Measurements from ENCODE around the gene NAT9.

NAT9 gene

DNA sequence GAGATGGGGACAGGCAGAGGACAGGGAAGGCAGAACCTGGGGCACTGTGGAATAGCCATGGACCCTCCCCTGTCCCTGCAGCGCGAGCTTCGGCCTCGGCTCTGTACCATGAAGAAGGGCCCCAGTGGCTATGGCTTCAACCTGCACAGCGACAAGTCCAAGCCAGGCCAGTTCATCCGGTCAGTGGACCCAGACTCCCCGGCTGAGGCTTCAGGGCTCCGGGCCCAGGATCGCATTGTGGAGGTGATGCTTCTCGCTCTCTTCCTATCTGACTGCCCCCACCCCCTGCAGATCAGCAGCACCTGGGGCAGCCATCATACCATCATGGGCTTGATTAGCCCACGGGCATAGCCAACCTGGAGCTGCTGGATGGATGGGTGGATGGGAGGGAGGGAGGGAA is 14.2 kb downstream of the NAT9 start:
- DNase-seq (ENCODE audit: low spot score): no peak
- H3K27ac ChIP-seq: peak overlapping the region; percentile 100
- TF ChIP-seq, protein P1, sequence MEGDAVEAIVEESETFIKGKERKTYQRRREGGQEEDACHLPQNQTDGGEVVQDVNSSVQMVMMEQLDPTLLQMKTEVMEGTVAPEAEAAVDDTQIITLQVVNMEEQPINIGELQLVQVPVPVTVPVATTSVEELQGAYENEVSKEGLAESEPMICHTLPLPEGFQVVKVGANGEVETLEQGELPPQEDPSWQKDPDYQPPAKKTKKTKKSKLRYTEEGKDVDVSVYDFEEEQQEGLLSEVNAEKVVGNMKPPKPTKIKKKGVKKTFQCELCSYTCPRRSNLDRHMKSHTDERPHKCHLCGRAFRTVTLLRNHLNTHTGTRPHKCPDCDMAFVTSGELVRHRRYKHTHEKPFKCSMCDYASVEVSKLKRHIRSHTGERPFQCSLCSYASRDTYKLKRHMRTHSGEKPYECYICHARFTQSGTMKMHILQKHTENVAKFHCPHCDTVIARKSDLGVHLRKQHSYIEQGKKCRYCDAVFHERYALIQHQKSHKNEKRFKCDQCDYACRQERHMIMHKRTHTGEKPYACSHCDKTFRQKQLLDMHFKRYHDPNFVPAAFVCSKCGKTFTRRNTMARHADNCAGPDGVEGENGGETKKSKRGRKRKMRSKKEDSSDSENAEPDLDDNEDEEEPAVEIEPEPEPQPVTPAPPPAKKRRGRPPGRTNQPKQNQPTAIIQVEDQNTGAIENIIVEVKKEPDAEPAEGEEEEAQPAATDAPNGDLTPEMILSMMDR (conservative IDR thresholded peaks at IDR 0.05; ENCODE audit: low read depth): no peak
- ChIA-PET POLR2A (ENCODE audit: low non-redundant PET) (no interaction called here), CTCF (interaction anchor here (1.5 to 5.5 kb wide), 2 partner anchors 9 to 16 kb away, joined by 3 to 36 read pairs; no protein-coding TSS in a partner anchor)

DNA sequence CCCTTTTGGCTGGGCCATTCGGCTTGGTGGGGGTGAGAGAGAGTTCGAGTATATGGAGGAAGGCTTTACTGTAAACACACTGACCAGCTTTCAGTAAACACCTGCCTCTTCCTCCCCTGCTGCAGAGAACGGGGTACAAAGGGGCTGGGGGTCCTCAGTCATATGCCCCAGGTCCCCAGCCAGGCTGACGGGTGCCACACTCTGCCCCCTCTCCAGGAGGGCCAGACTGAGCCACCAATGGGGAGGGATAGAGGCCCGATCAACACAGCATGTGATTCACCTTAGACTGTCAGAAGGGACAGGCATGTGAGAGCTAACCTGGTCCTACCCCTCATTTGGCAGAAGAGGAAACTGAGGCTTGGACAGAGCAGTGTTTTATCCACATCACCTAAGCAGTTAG is 14.7 kb downstream of the NAT9 start:
- ChIA-PET POLR2A (ENCODE audit: low non-redundant PET) (interaction anchor here (2.2 kb wide), 1 partner anchor 12 kb away, joined by 8 read pairs; no protein-coding TSS in a partner anchor), CTCF (interaction anchor here (1.5 to 5.5 kb wide), 2 partner anchors 10 to 16 kb away, joined by 3 to 36 read pairs; no protein-coding TSS in a partner anchor)
- peak overlapping the region; percentile 100 for H3K27ac ChIP-seq
- TF ChIP-seq, protein P1 (conservative IDR thresholded peaks at IDR 0.05; ENCODE audit: low read depth): no peak
- DNase-seq (ENCODE audit: low spot score): no peak

DNA sequence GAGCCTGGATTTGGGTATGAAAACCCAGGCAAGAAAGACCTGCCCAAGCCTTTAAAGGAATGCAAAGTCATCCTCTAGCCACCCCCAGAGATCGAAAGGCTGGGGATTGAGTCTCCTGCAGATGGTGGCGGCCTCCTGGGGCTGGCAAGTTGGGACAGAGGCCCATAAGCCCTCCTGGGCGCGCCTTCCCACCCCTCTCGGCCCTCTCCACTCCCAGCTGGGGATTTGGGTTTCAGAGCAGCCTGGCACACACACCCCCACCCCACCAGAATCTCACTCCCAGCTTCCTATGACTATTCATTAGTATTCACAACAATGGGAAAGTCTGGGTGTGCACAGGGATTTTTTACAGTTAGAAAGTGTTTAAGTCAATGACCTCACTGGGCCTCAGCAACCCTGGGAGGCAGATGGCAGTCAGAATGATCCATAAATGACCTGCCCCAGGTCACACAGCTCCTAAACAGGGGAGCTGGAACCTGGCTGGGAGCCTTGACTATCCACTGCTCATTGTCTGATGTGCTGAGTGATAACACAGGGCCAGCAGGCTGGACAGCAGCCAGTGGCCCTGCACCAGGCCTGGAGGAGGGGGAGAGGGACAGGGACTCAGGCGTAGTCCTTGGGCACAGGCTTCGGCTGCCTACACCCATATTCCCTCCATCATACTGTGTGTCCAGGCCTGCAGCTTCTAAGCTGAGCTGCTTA is 15.6 kb downstream of the NAT9 start:
- TF ChIP-seq, protein P1 (conservative IDR thresholded peaks at IDR 0.05; ENCODE audit: low read depth): no peak
- CTCF ChIA-PET: interaction anchor here (1.2 to 5.5 kb wide), 5 partner anchors 10 to 304 kb away, joined by 3 to 41 read pairs (median 15); no protein-coding TSS in a partner anchor
- H3K27ac ChIP-seq: peak overlapping the region; percentile 100
- DNase-seq (ENCODE audit: low spot score): peak; percentile 74
- POLR2A ChIA-PET (ENCODE audit: low non-redundant PET): interaction anchor here (1.4 to 2.2 kb wide), 3 partner anchors 9 to 16 kb away, joined by 5 to 17 read pairs (median 8); partner anchors contain the start of gene NAT9

DNA sequence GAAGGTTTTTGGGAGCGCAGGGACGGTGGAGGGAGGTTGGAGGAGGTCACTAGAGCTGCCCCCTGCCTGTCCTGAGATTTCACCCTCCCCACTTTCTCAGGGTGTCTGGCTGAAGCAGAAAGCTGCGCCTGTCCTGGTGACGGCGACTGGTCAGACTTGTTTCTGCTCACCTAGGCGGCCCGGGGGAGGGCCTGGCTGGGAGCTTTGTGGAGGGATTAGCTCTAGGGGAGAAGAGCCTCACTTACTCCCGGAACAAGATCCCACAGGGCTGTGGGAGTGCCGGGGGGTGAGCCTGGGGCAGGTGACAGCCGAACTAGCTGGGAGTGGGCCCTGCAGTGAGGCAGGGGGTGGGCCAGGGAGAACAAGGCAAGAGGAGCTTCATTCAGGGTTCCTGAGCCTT is 16.2 kb downstream of the NAT9 start:
- CTCF ChIA-PET: interaction anchor here (1.2 to 5.5 kb wide), 5 partner anchors 10 to 303 kb away, joined by 3 to 41 read pairs (median 15); no protein-coding TSS in a partner anchor
- peak overlapping the region; percentile 100 for H3K27ac ChIP-seq
- POLR2A ChIA-PET (ENCODE audit: low non-redundant PET): interaction anchor here (1.1 to 2.2 kb wide), 4 partner anchors 9 to 16 kb away, joined by 3 to 17 read pairs (median 6); partner anchors contain the start of genes NAT9 and NHERF1
- peak; percentile 66 for DNase-seq (ENCODE audit: low spot score)
- TF ChIP-seq, protein P1 (conservative IDR thresholded peaks at IDR 0.05; ENCODE audit: low read depth): no peak

DNA sequence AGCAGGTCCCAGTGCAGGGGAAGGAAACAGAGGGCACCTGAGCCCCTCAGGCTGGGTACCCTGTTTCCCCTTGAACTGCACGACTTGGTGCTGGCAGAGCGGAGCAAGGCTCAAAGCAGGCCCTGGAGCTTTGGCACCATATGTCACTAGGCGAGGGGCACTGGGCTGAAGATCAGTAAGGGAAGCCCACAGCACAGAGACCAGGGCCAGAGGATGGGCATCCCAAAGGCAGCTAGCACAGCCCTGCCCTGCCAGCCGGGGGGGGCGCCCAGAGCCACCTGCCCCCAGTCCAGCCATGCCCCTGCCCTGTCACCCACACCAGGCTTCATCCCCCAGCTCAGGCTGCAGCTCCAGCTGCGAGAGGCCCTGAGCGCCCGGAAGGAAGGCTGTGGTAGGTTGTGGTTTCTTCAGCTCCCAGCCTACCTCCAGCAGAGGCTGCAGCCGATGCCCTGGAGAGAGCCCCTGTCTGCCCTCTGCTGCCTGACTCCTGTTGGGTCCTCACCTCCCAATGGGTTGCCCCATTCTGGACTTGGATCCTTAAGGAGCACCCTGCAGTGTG is 16.8 kb downstream of the NAT9 start:
- POLR2A ChIA-PET (ENCODE audit: low non-redundant PET): interaction anchor here (1.1 to 2.2 kb wide), 4 partner anchors 10 to 17 kb away, joined by 3 to 17 read pairs (median 6); partner anchors contain the start of genes NAT9 and NHERF1
- no peak for DNase-seq (ENCODE audit: low spot score)
- H3K27ac ChIP-seq: peak overlapping the region; percentile 100
- TF ChIP-seq, protein P1 (conservative IDR thresholded peaks at IDR 0.05; ENCODE audit: low read depth): no peak
- CTCF ChIA-PET: interaction anchor here (0.6 to 5.5 kb wide), 6 partner anchors 10 to 681 kb away, joined by 3 to 41 read pairs (median 10); no protein-coding TSS in a partner anchor

DNA sequence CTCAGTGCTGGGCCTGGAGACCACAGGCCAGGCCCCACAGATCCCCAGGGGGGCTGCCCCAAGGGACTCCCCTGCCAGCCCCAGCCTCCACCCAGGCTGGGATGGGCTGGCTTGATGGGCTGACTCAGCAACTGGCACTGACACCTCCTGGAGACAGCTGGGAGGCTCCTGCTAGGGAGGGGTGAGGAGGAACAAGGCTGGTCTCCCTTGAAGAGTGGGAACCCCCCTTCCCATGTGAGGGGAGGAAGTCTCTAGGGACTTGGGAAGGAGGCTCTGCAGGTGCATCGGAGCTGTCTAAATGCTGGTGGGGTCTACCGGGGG is 17.3 kb downstream of the NAT9 start:
- POLR2A ChIA-PET (ENCODE audit: low non-redundant PET): interaction anchor here (1.1 to 1.8 kb wide), 2 partner anchors 9 to 11 kb away, joined by 3 to 8 read pairs; partner anchors contain the start of gene NHERF1
- DNase-seq (ENCODE audit: low spot score): peak; percentile 79
- TF ChIP-seq, protein P1 (conservative IDR thresholded peaks at IDR 0.05; ENCODE audit: low read depth): no peak
- CTCF ChIA-PET: interaction anchor here (0.6 to 5.5 kb wide), 5 partner anchors 9 to 681 kb away, joined by 3 to 41 read pairs (median 15); no protein-coding TSS in a partner anchor
- H3K27ac ChIP-seq: peak overlapping the region; percentile 100
